Measurements from ENCODE around the gene MKRN2OS. TPM values are rescaled to one million over a fixed set of nuclear protein-coding genes. Genes with fewer than 3 reads are reported as not detected.

MKRN2OS gene
- total RNA-seq, 1 experiment from 2014 or later = not detected

DNA sequence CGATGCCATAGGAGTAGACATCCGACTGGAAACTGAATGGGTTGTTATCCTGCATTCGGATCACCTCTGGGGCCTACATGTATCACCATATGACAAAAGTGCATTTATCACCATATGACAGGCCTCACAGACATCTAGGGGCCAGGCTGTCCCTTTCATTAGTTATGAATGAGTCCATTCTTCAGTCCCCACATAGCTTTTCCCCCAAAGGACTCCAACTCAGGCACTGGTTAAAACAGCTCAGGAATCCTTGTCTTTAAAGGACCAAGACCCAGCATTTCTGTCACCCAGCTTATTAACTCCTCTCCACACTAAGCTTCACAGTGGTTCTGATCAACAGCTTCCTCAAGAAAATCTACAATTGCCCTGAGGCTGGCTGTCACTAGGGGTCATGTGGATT lies 39.9 kb upstream of the MKRN2OS start (continued):
- TF ChIP-seq, protein P1, sequence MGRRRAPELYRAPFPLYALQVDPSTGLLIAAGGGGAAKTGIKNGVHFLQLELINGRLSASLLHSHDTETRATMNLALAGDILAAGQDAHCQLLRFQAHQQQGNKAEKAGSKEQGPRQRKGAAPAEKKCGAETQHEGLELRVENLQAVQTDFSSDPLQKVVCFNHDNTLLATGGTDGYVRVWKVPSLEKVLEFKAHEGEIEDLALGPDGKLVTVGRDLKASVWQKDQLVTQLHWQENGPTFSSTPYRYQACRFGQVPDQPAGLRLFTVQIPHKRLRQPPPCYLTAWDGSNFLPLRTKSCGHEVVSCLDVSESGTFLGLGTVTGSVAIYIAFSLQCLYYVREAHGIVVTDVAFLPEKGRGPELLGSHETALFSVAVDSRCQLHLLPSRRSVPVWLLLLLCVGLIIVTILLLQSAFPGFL (CRISPR knock-in tag; IDR thresholded peaks at IDR 0.05; ENCODE audit: borderline replicate concordance) = no peak
- TF ChIP-seq, protein P2, sequence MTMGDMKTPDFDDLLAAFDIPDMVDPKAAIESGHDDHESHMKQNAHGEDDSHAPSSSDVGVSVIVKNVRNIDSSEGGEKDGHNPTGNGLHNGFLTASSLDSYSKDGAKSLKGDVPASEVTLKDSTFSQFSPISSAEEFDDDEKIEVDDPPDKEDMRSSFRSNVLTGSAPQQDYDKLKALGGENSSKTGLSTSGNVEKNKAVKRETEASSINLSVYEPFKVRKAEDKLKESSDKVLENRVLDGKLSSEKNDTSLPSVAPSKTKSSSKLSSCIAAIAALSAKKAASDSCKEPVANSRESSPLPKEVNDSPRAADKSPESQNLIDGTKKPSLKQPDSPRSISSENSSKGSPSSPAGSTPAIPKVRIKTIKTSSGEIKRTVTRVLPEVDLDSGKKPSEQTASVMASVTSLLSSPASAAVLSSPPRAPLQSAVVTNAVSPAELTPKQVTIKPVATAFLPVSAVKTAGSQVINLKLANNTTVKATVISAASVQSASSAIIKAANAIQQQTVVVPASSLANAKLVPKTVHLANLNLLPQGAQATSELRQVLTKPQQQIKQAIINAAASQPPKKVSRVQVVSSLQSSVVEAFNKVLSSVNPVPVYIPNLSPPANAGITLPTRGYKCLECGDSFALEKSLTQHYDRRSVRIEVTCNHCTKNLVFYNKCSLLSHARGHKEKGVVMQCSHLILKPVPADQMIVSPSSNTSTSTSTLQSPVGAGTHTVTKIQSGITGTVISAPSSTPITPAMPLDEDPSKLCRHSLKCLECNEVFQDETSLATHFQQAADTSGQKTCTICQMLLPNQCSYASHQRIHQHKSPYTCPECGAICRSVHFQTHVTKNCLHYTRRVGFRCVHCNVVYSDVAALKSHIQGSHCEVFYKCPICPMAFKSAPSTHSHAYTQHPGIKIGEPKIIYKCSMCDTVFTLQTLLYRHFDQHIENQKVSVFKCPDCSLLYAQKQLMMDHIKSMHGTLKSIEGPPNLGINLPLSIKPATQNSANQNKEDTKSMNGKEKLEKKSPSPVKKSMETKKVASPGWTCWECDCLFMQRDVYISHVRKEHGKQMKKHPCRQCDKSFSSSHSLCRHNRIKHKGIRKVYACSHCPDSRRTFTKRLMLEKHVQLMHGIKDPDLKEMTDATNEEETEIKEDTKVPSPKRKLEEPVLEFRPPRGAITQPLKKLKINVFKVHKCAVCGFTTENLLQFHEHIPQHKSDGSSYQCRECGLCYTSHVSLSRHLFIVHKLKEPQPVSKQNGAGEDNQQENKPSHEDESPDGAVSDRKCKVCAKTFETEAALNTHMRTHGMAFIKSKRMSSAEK (CRISPR knock-in tag; IDR thresholded peaks at IDR 0.05; ENCODE audit: borderline replicate concordance) = no peak
- TF ChIP-seq NR3C1 (CRISPR knock-in tag; conservative IDR thresholded peaks at IDR 0.05; ENCODE audit: low read depth) = no peak

DNA sequence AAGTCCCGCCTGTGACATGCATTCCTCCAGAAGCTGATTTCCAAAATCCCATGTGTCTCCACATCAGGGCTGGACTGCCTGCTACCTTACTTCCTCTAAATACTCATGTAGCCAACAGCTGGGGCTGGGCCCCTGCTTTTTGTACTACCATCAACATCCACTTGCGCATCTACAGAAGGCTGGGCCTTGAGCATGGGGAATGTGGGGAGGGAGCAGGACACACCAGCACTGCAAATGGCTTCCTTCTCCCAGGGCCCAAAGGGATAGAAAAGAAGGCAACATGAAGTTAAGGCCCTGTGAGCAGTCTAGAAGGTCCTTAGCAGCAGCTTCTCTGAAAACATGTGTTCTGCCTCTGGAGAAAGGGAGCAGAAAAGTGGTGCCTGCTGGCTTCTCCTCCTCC lies 38.8 kb upstream of the MKRN2OS start:
- 0 out of 2 replicates have a peak, but pooled peaks cover 3% of the 10 kb centered on the region for H3K4me1 Mint-ChIP-seq
- DNase-seq (ENCODE audit: low spot score) (no peak), ATAC-seq (no peak)
- no peaks in the 10 kb centered on the region for H3K27me3 Mint-ChIP-seq (ENCODE audit: low read depth)
- ChIA-PET CTCF (no interaction called here), POLR2A (no interaction called here)
- H3K9me3 Mint-ChIP-seq = no peaks in the 10 kb centered on the region
- peaks cover 59% of the 10 kb centered on the region for H3K36me3 Mint-ChIP-seq
- no peak for TF ChIP-seq HMGA2 (CRISPR knock-in tag; IDR thresholded peaks at IDR 0.05)
- TF ChIP-seq JUN (CRISPR knock-in tag; IDR thresholded peaks at IDR 0.05) = no peak
- TF ChIP-seq ZNF121 (CRISPR knock-in tag; IDR thresholded peaks at IDR 0.05) = no peak
- TF ChIP-seq EMX1 (CRISPR knock-in tag; IDR thresholded peaks at IDR 0.05) = no peak
- TF ChIP-seq, protein P1 (CRISPR knock-in tag; IDR thresholded peaks at IDR 0.05; ENCODE audit: borderline replicate concordance) = no peak
- TF ChIP-seq ZNF416 (CRISPR knock-in tag; IDR thresholded peaks at IDR 0.05) = no peak
- TF ChIP-seq NR2C2 (CRISPR knock-in tag; IDR thresholded peaks at IDR 0.05) = no peak
- no peak for TF ChIP-seq FOXJ3 (CRISPR knock-in tag; IDR thresholded peaks at IDR 0.05; ENCODE audit: borderline replicate concordance)
- TF ChIP-seq ZBTB21 (CRISPR knock-in tag; IDR thresholded peaks at IDR 0.05; ENCODE audit: borderline replicate concordance) = no peak
- TF ChIP-seq, protein P3, sequence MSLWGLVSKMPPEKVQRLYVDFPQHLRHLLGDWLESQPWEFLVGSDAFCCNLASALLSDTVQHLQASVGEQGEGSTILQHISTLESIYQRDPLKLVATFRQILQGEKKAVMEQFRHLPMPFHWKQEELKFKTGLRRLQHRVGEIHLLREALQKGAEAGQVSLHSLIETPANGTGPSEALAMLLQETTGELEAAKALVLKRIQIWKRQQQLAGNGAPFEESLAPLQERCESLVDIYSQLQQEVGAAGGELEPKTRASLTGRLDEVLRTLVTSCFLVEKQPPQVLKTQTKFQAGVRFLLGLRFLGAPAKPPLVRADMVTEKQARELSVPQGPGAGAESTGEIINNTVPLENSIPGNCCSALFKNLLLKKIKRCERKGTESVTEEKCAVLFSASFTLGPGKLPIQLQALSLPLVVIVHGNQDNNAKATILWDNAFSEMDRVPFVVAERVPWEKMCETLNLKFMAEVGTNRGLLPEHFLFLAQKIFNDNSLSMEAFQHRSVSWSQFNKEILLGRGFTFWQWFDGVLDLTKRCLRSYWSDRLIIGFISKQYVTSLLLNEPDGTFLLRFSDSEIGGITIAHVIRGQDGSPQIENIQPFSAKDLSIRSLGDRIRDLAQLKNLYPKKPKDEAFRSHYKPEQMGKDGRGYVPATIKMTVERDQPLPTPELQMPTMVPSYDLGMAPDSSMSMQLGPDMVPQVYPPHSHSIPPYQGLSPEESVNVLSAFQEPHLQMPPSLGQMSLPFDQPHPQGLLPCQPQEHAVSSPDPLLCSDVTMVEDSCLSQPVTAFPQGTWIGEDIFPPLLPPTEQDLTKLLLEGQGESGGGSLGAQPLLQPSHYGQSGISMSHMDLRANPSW (CRISPR knock-in tag; conservative IDR thresholded peaks at IDR 0.05; ENCODE audit: low read depth) = no peak
- no peak for TF ChIP-seq SOX15 (CRISPR knock-in tag; IDR thresholded peaks at IDR 0.05)
- TF ChIP-seq, protein P4, sequence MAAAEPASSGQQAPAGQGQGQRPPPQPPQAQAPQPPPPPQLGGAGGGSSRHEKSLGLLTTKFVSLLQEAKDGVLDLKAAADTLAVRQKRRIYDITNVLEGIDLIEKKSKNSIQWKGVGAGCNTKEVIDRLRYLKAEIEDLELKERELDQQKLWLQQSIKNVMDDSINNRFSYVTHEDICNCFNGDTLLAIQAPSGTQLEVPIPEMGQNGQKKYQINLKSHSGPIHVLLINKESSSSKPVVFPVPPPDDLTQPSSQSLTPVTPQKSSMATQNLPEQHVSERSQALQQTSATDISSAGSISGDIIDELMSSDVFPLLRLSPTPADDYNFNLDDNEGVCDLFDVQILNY (CRISPR knock-in tag; IDR thresholded peaks at IDR 0.05) = no peak
- TF ChIP-seq CBFB (CRISPR knock-in tag; IDR thresholded peaks at IDR 0.05; ENCODE audit: low read depth) = no peak
- TF ChIP-seq, protein P5, sequence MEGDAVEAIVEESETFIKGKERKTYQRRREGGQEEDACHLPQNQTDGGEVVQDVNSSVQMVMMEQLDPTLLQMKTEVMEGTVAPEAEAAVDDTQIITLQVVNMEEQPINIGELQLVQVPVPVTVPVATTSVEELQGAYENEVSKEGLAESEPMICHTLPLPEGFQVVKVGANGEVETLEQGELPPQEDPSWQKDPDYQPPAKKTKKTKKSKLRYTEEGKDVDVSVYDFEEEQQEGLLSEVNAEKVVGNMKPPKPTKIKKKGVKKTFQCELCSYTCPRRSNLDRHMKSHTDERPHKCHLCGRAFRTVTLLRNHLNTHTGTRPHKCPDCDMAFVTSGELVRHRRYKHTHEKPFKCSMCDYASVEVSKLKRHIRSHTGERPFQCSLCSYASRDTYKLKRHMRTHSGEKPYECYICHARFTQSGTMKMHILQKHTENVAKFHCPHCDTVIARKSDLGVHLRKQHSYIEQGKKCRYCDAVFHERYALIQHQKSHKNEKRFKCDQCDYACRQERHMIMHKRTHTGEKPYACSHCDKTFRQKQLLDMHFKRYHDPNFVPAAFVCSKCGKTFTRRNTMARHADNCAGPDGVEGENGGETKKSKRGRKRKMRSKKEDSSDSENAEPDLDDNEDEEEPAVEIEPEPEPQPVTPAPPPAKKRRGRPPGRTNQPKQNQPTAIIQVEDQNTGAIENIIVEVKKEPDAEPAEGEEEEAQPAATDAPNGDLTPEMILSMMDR (IDR thresholded peaks at IDR 0.05) = no peak
- no peak for TF ChIP-seq NFATC4 (CRISPR knock-in tag; IDR thresholded peaks at IDR 0.05)
- TF ChIP-seq SMAD3 (CRISPR knock-in tag; IDR thresholded peaks at IDR 0.05; ENCODE audit: borderline replicate concordance) = no peak
- TF ChIP-seq TP53 (CRISPR knock-in tag; IDR thresholded peaks at IDR 0.05) = no peak
- TF ChIP-seq CREM (CRISPR knock-in tag; IDR thresholded peaks at IDR 0.05) = no peak
- H3K27ac Mint-ChIP-seq = peak overlapping the region; percentile 84; the same call in 1 of the 2 replicates
- H3K4me3 Mint-ChIP-seq = no peak overlapping the region

Measured in WTC11 (cell line).